GM18498 (cell line): ENCODE data around the gene TNFRSF6B.

Experiments used
- ATAC-seq: cut with Tn5 transposase; IDR thresholded peaks from one replicate; pipeline ENCODE4 v1.9.1; 2021; ENCODE audit warnings: mild to moderate bottlenecking, moderate library complexity; ENCODE audit not compliant: unreplicated experiment

Gene TNFRSF6B

DNA sequence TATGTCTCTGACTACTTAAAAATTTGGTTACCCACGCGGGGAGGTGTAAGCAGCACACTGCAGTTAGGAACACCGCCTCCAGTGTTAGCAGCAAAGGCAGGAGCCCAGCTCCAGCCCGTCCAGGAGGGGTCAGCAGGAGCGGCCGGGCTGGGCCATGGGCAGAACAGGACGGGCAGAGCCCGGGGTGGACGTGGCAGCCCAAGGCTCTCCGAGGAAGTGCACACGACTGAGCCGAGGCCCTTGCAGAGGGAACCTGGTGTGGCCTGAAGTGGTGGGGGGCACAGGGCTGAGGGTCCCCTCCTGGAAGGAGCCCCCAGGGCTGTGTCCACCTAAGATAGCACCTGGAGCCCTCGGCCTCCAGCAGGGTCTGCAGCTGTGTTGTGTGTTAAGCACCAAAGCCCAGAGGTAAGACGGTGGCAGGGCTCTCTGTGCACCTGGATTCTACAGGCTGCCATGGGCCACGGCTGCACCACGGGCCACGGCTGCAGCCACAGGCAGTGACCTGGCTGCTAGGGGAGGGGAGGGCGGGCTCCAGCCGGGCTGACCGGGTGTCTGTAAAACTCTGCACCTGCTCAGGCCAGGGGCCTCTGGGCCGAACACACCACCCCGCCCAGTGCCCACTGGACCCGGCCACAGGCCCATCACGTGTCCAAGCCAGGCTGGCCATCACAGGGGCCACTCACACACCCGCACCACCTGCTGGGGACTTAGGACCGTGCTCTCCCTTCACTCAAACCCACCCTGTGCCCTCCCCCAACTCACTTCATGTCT lies 49.7 kb downstream of the TNFRSF6B start:
- ATAC-seq, result no peak

- no peak for ATAC-seq
Measured at GRCh38 chr20:63746751-63747315, 50.4 kb downstream of the TNFRSF6B start.

- ATAC-seq, result no peak
Measured at GRCh38 chr20:63747622-63748069, 51.2 kb downstream of the TNFRSF6B start.
